HEK293T (cell line): Measurements from ENCODE around the gene BCL7B.

ENCODE experiments used
- FOXM1 ChIP-seq: fragments of 450-650 bp; IDR thresholded peaks from 2 replicates; pipeline ENCODE4 v1.6.1; 2017; ENCODE audit warnings: mild to moderate bottlenecking, borderline replicate concordance
- HDGF ChIP-seq: fragments of 450-650 bp; IDR thresholded peaks from 2 replicates; pipeline ENCODE4 v1.6.1; 2017; ENCODE audit warnings: antibody characterized with exemption, borderline replicate concordance
- L3MBTL2 ChIP-seq: fragments of 450-650 bp; conservative IDR thresholded peaks from 2 replicates; pipeline ENCODE4 v1.6.1; 2016; ENCODE audit warnings: mild to moderate bottlenecking
- SP1 ChIP-seq: fragments of 450-650 bp; IDR thresholded peaks from 2 replicates; pipeline ENCODE4 v1.6.1; 2017

DNA sequence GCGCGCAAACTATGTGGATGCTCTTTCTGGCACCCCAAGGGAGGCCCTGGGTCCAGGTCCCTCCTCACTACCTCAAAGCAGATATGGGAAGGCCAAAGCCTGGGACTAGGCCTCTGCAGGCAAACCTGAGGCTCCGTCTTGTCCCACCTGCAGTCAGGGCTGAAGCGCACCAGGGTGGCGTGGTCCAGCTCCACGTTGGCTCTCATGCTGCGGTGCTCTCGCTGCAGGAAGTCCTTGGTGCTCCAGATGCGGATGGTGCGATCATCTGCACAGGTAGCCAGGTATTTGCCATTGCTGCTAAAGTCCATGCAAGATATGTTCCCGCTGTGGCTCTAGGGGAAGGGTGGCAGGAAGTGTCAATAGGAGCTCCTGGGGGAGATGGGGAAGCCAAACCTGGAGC is 16.3 kb upstream of the BCL7B start:
- TF ChIP-seq HDGF, result no peak
- TF ChIP-seq FOXM1, result no peak
- no peak for TF ChIP-seq SP1
- no peak for TF ChIP-seq L3MBTL2
